Panc1 (cell line): ENCODE data around the gene KIF21A. TPM values are rescaled to one million over a fixed set of nuclear protein-coding genes. Genes with fewer than 3 reads are reported as not detected.

Experiments used
- ATAC-seq: fragments of 200-7000 bp; cut with Tn5 transposase; 2 replicates; pipeline ENCODE4 v1.9.1; 2020; ENCODE audit warnings: mild to moderate bottlenecking, moderate library complexity
- BruUV-seq: library from RNA; stranded (reverse); fragments of 400-500 nt; replicated peaks from 2 replicates; lab custom pipeline; 2021; lab: Mats Ljungman, UMichigan
- CTCF ChIA-PET: fragments of 300-600 bp; sonication (Branson Sonifier 250); formaldehyde crosslinking; loops from one replicate; lab custom pipeline; 2022; ENCODE audit warnings: antibody characterized with exemption; lab: Charles Lee
- POLR2A ChIA-PET: fragments of 300-600 bp; sonication (Branson Sonifier 250); formaldehyde crosslinking; loops from one replicate; lab custom pipeline; 2022; ENCODE audit warnings: antibody characterized with exemption; lab: Charles Lee
- DNase-seq: peaks from one replicate; pipeline ENCODE4 v3.0.0-alpha.2; 2010; ENCODE audit warnings: low read depth, low spot score
- H3K27ac ChIP-seq: 2 replicates; pipeline ENCODE4 v1.5.1; 2011; ENCODE audit warnings: mild to moderate bottlenecking, low read length, inconsistent platforms
- H3K27me3 ChIP-seq: fragments of 200-500 bp; sonication (Bioruptor generic); 2 replicates; pipeline ENCODE4 v1.6.0; 2014; ENCODE audit warnings: low read length, inconsistent platforms; ENCODE audit not compliant: control insufficient read depth, insufficient read depth
- H3K36me3 ChIP-seq: fragments of 200-500 bp; sonication (Bioruptor generic); 2 replicates; pipeline ENCODE4 v1.5.1; 2014; ENCODE audit warnings: inconsistent platforms, mild to moderate bottlenecking, low read length, moderate library complexity; ENCODE audit not compliant: control insufficient read depth, insufficient read depth
- H3K4me1 ChIP-seq: 2 replicates; pipeline ENCODE4 v1.5.1; 2011; ENCODE audit warnings: inconsistent platforms, mild to moderate bottlenecking, low read length, moderate library complexity; ENCODE audit not compliant: control insufficient read depth, insufficient read depth
- H3K4me3 ChIP-seq, 2 experiments: 2 replicates each; pipeline ENCODE4 v1.5.1; 2011 to 2012; ENCODE audit warnings: low read depth in 2 of 2, low read length in 2 of 2, mild to moderate bottlenecking in 2 of 2, inconsistent platforms in 1 of 2, moderate library complexity in 1 of 2
- H3K9me3 ChIP-seq: fragments of 200-500 bp; sonication (Bioruptor generic); 2 replicates; pipeline ENCODE4 v1.5.1; 2014; ENCODE audit warnings: low read depth, mild to moderate bottlenecking, inconsistent platforms, low read length, moderate library complexity; ENCODE audit not compliant: control insufficient read depth, insufficient read depth
- CTCF ChIP-seq: fragments of 450-650 bp; IDR thresholded peaks from 2 replicates; pipeline ENCODE4 v1.5.1; 2017; ENCODE audit warnings: mild to moderate bottlenecking
- POLR2AphosphoS5 ChIP-seq: IDR thresholded peaks from 2 replicates; pipeline ENCODE4 v1.6.1; 2012; ENCODE audit warnings: mild to moderate bottlenecking, low read depth, low read length, moderate library complexity
- REST ChIP-seq, 2 experiments: IDR thresholded peaks; 2 replicates each; pipeline ENCODE4 v1.6.1; 2011 to 2012; ENCODE audit warnings: low read depth in 2 of 2, control low read depth in 1 of 2, low read length in 1 of 2, mild to moderate bottlenecking in 1 of 2, moderate library complexity in 1 of 2; ENCODE audit not compliant: insufficient read depth in 1 of 2
- SIN3A ChIP-seq: IDR thresholded peaks from 2 replicates; pipeline ENCODE4 v1.6.1; 2012; ENCODE audit warnings: low read depth, mild to moderate bottlenecking, low read length, moderate library complexity, borderline replicate concordance; ENCODE audit not compliant: insufficient read depth
- TCF7L2 ChIP-seq: IDR thresholded peaks from 2 replicates; pipeline ENCODE4 v1.6.1; 2011; ENCODE audit warnings: mild to moderate bottlenecking, low read depth, low read length, inconsistent platforms
- in situ Hi-C: cut with HindIII; loops from 2 replicates; pipeline ENCODE4 v1.10.0; 2016; ENCODE audit warnings: low sequenced_read_pairs, low pct_unique_long_range_greater_than_20kb
- intact Hi-C: fragments of 100-400 bp; cut with micrococcal nuclease; formaldehyde crosslinking; loops from one replicate; pipeline ENCODE4 v1.10.0; 2022; ENCODE audit not compliant: unreplicated experiment
- total RNA-seq: library from RNA; stranded (reverse); gene quantifications from one replicate; pipeline ENCODE4 v1.2.1, GENCODE V29; 2021; ENCODE audit not compliant: unreplicated experiment

KIF21A gene
- total RNA-seq, 1 experiment from 2014 or later, result 25.6 TPM

GRCh38 chr12:39278426-39278825, 164.5 kb downstream of the KIF21A start:
- intact Hi-C loops, result no loop called here
- no TSS peak for BruUV-seq
- ATAC-seq (no peak), DNase-seq (no peak)
- Histone ChIP-seq H3K9me3 (no peaks in the 10 kb centered on the region), H3K4me3 (no peak overlapping the region), H3K27ac (no peak overlapping the region), H3K4me1 (no peaks in the 10 kb centered on the region), H3K27me3 (no peaks in the 10 kb centered on the region; the same call in 1 of the 2 replicates), H3K36me3 (no peaks in the 10 kb centered on the region)
- in situ Hi-C loops, result no loop called here
- TF ChIP-seq REST (IDR thresholded peaks at IDR 0.05; ENCODE audit: insufficient read depth in 1 of 2, low read depth in 2 of 2, low read length in 1 of 2) (no peak), POLR2AphosphoS5 (no peak)
- CTCF ChIA-PET, result no interaction called here
- POLR2A ChIA-PET, result no interaction called here

GRCh38 chr12:39277416-39277815, 165.5 kb downstream of the KIF21A start:
- intact Hi-C loops (no loop called here), in situ Hi-C loops (no loop called here)
- no peak for TF ChIP-seq REST (IDR thresholded peaks at IDR 0.05; ENCODE audit: insufficient read depth in 1 of 2, low read depth in 2 of 2, low read length in 1 of 2)
- TF ChIP-seq SIN3A, result no peak
- no peak for TF ChIP-seq CTCF
- no peak for TF ChIP-seq TCF7L2
- no peak for TF ChIP-seq POLR2AphosphoS5
- no peaks in the 10 kb centered on the region for H3K36me3 ChIP-seq
- CTCF ChIA-PET, result no interaction called here
- ATAC-seq (no peak), DNase-seq (no peak)
- no peaks in the 10 kb centered on the region for H3K27me3 ChIP-seq
- no peaks in the 10 kb centered on the region for H3K4me1 ChIP-seq
- POLR2A ChIA-PET, result no interaction called here
- H3K4me3 ChIP-seq, result no peak overlapping the region
- no TSS peak for BruUV-seq
- H3K27ac ChIP-seq, result no peak overlapping the region
- no peaks in the 10 kb centered on the region for H3K9me3 ChIP-seq
